ENCODE measurements around the gene RAPSN. TPM values are rescaled to one million over a fixed set of nuclear protein-coding genes. Genes with fewer than 3 reads are reported as not detected.

RAPSN gene
- total RNA-seq, 1 experiment from 2014 or later, result not detected

DNA sequence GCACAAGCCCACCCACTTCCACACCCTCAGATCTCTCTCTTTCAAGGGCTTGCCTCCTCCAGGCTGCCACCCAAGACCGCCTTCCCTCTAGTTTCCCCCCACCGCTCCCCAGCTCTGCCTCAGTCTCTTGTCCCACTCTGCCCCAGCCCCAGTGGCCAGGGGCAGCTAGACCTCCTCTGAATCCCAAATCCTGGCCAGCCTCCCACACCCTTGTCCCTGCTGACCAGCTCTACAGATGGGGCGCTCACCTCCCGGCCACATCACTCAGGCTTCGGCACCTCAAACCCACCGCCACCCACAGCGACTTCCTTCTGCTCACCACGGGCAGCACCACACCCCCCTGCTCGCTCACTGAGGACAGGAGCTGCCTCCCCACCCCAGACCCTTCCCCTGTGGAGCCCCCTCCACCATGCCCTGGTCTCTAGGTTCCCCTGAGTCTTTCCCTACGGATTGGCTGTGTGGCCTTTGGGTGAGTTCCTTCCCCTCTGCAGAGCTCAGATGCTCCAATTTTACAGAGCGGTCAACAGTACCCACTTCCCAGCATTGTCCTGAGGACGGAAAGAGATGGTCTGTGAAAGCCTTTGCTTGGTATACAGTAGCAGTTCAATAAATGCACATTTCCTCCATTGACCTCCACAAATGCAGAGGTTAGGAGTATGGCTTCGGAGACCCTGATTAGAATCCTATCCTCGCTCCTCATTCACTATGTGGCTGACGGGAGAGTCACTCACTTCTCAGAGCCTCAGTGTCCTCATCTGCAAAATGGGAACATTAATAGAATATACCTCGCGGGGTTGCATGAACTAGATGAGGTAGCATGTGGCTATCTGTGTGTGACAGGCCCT lies 59.1 kb downstream of the RAPSN start:
- ATAC-seq (no peak), DNase-seq (no peak)
- H3K9me2 ChIP-seq (replicated peaks; ENCODE audit: low read length), result no peaks in the 10 kb centered on the region
- no peaks in the 10 kb centered on the region for H3K36me3 ChIP-seq (ENCODE audit: low read depth, low read length)
- CTCF ChIA-PET, result no interaction called here
- no peak overlapping the region for H3K27ac ChIP-seq (ENCODE audit: low read length)
- H3K4me1 ChIP-seq (ENCODE audit: insufficient read depth, low read length), result no peaks in the 10 kb centered on the region
- no TSS peak for BruUV-seq (replicated peaks)
- H3K9ac ChIP-seq (ENCODE audit: low read length), result no peak overlapping the region
- no peaks in the 10 kb centered on the region for H3K79me2 ChIP-seq (ENCODE audit: low read length)
- no peaks in the 10 kb centered on the region for H3K27me3 ChIP-seq (ENCODE audit: low read length)
- intact Hi-C loops (cut with micrococcal nuclease), result no loop called here
- H4K20me1 ChIP-seq (ENCODE audit: low read length), result no peaks in the 10 kb centered on the region
- POLR2A ChIA-PET (ENCODE audit: unreplicated experiment), result no interaction called here
- TF ChIP-seq EZH2phosphoT487 (IDR thresholded peaks at IDR 0.05; ENCODE audit: borderline replicate concordance, low read length) (no peak), EZH2 (IDR thresholded peaks at IDR 0.05; ENCODE audit: low read length, unreplicated experiment) (no peak)
- no peaks in the 10 kb centered on the region for H3K9me3 ChIP-seq (ENCODE audit: low read length)
- no peak overlapping the region for H3K4me3 ChIP-seq (ENCODE audit: low read length)
- no peak overlapping the region for H2AFZ ChIP-seq (ENCODE audit: low read length)
- no peak overlapping the region for H3K4me2 ChIP-seq (ENCODE audit: low read length)
- H3F3A ChIP-seq (ENCODE audit: low read length, unreplicated experiment), result no peaks in the 10 kb centered on the region

GRCh38 chr11:47388697-47389576 lies 60.0 kb downstream of the RAPSN start:
- no peak overlapping the region for H2AFZ ChIP-seq (ENCODE audit: low read length)

More at GRCh38 chr11:47388697-47389576, 60.0 kb downstream of the RAPSN start:
- H3K27ac ChIP-seq (ENCODE audit: low read length), result no peak overlapping the region
- H3F3A ChIP-seq (ENCODE audit: low read length, unreplicated experiment), result no peaks in the 10 kb centered on the region
- H4K20me1 ChIP-seq (ENCODE audit: low read length), result no peaks in the 10 kb centered on the region
- H3K36me3 ChIP-seq (ENCODE audit: low read depth, low read length), result no peaks in the 10 kb centered on the region
- no peak overlapping the region for H3K4me3 ChIP-seq (ENCODE audit: low read length)
- no peaks in the 10 kb centered on the region for H3K9me3 ChIP-seq (ENCODE audit: low read length)
- ATAC-seq, result no peak
- H3K79me2 ChIP-seq (ENCODE audit: low read length), result no peaks in the 10 kb centered on the region
- POLR2A ChIA-PET (ENCODE audit: unreplicated experiment), result no interaction called here
- DNase-seq, result no peak
- no peak overlapping the region for H3K9ac ChIP-seq (ENCODE audit: low read length)
- no peaks in the 10 kb centered on the region for H3K4me1 ChIP-seq (ENCODE audit: insufficient read depth, low read length)
- no TSS peak for BruUV-seq (replicated peaks)
- H3K4me2 ChIP-seq (ENCODE audit: low read length), result no peak overlapping the region
- intact Hi-C loops (cut with micrococcal nuclease), result no loop called here
- CTCF ChIA-PET, result no interaction called here
- no peaks in the 10 kb centered on the region for H3K9me2 ChIP-seq (replicated peaks; ENCODE audit: low read length)
- TF ChIP-seq EZH2 (IDR thresholded peaks at IDR 0.05; ENCODE audit: low read length, unreplicated experiment) (no peak), EZH2phosphoT487 (IDR thresholded peaks at IDR 0.05; ENCODE audit: borderline replicate concordance, low read length) (no peak)
- TF ChIP-seq, protein P1, sequence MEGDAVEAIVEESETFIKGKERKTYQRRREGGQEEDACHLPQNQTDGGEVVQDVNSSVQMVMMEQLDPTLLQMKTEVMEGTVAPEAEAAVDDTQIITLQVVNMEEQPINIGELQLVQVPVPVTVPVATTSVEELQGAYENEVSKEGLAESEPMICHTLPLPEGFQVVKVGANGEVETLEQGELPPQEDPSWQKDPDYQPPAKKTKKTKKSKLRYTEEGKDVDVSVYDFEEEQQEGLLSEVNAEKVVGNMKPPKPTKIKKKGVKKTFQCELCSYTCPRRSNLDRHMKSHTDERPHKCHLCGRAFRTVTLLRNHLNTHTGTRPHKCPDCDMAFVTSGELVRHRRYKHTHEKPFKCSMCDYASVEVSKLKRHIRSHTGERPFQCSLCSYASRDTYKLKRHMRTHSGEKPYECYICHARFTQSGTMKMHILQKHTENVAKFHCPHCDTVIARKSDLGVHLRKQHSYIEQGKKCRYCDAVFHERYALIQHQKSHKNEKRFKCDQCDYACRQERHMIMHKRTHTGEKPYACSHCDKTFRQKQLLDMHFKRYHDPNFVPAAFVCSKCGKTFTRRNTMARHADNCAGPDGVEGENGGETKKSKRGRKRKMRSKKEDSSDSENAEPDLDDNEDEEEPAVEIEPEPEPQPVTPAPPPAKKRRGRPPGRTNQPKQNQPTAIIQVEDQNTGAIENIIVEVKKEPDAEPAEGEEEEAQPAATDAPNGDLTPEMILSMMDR (conservative IDR thresholded peaks at IDR 0.05; ENCODE audit: low read depth, low read length), result no peak
- H3K27me3 ChIP-seq (ENCODE audit: low read length), result no peaks in the 10 kb centered on the region
